ENCODE results near the gene OXSR1. TPM values are rescaled to one million over a fixed set of nuclear protein-coding genes. Genes with fewer than 3 reads are reported as not detected.

The OXSR1 gene
- total RNA-seq, 1 donor from 2014 or later = 41.1 TPM

GRCh38 chr3:38164643-38164951 is 740 bp upstream of the OXSR1 start:
- Mint-ChIP-seq H3K4me3 (peak overlapping the region; percentile 98), H3K9me3 (no peaks in the 10 kb centered on the region), H3K4me1 (ENCODE audit: unreplicated experiment) (peaks cover 11% of the 10 kb centered on the region), H3K36me3 (peaks cover 9% of the 10 kb centered on the region), H3K27me3 (no peaks in the 10 kb centered on the region), H3K27ac (peak overlapping the region; percentile 100)
- DNase-seq (ENCODE audit: extremely low spot score, unreplicated experiment) = no peak
- no peak for TF ChIP-seq CTCF (conservative IDR thresholded peaks at IDR 0.05)

GRCh38 chr3:38165722-38166387 is 518 bp downstream of the OXSR1 start:
- DNase-seq (ENCODE audit: extremely low spot score, unreplicated experiment) = peak; percentile 78
- Mint-ChIP-seq H3K4me1 (ENCODE audit: unreplicated experiment) (peaks cover 17% of the 10 kb centered on the region), H3K36me3 (peaks cover 9% of the 10 kb centered on the region), H3K4me3 (peak overlapping the region; percentile 98), H3K27ac (peak overlapping the region; percentile 100), H3K9me3 (no peaks in the 10 kb centered on the region), H3K27me3 (no peaks in the 10 kb centered on the region)
- TF ChIP-seq CTCF (conservative IDR thresholded peaks at IDR 0.05) = no peak

GRCh38 chr3:38167591-38167990 is 2.3 kb downstream of the OXSR1 start:
- Mint-ChIP-seq H3K4me3 (peak overlapping the region; percentile 98), H3K9me3 (no peaks in the 10 kb centered on the region), H3K36me3 (peaks cover 9% of the 10 kb centered on the region), H3K27ac (peak overlapping the region; percentile 74), H3K4me1 (ENCODE audit: unreplicated experiment) (peaks cover 17% of the 10 kb centered on the region), H3K27me3 (no peaks in the 10 kb centered on the region)
- DNase-seq (ENCODE audit: extremely low spot score, unreplicated experiment) = no peak
- TF ChIP-seq CTCF (conservative IDR thresholded peaks at IDR 0.05) = no peak

GRCh38 chr3:38168151-38169026 is 3.1 kb downstream of the OXSR1 start:
- Mint-ChIP-seq H3K9me3 (no peaks in the 10 kb centered on the region), H3K27me3 (no peaks in the 10 kb centered on the region), H3K4me1 (ENCODE audit: unreplicated experiment) (peaks cover 17% of the 10 kb centered on the region), H3K4me3 (peak overlapping the region; percentile 98), H3K36me3 (peaks cover 9% of the 10 kb centered on the region), H3K27ac (peak overlapping the region; percentile 74)
- no peak for TF ChIP-seq CTCF (conservative IDR thresholded peaks at IDR 0.05)
- no peak for DNase-seq (ENCODE audit: extremely low spot score, unreplicated experiment)

GRCh38 chr3:38169027-38169317 is 3.6 kb downstream of the OXSR1 start:
- H3K4me1 Mint-ChIP-seq (ENCODE audit: unreplicated experiment) = peaks cover 17% of the 10 kb centered on the region
- TF ChIP-seq CTCF (conservative IDR thresholded peaks at IDR 0.05) = no peak
- peak overlapping the region; percentile 32 for H3K4me3 Mint-ChIP-seq
- H3K27ac Mint-ChIP-seq = peak overlapping the region; percentile 74
- peaks cover 9% of the 10 kb centered on the region for H3K36me3 Mint-ChIP-seq
- H3K9me3 Mint-ChIP-seq = no peaks in the 10 kb centered on the region
- DNase-seq (ENCODE audit: extremely low spot score, unreplicated experiment) = no peak
- H3K27me3 Mint-ChIP-seq = no peaks in the 10 kb centered on the region
